UCSD-AML1 (cell line): ENCODE measurements around the gene HMG20A.
"Not testable (repeated sequence)": the region's sequence is repeated elsewhere in the genome, so short reads cannot be mapped to it uniquely, and the experiment has no call there.

ENCODE experiments used
- DNase-seq: peaks from one replicate; lab custom pipeline; 2025; ENCODE audit not compliant: unreplicated experiment; lab: John Stamatoyannopoulos, UW

HMG20A gene

GRCh38 chr15:77406846-77407245, 13.8 kb upstream of the HMG20A start:
- no peak for DNase-seq

GRCh38 chr15:77409259-77410156, 11.2 kb upstream of the HMG20A start:
- DNase-seq: no peak

- DNase-seq: not testable (repeated sequence)
Measured at GRCh38 chr15:77410157-77410500, 10.6 kb upstream of the HMG20A start.

- no peak for DNase-seq
Measured at GRCh38 chr15:77410701-77411618, 9.7 kb upstream of the HMG20A start.

GRCh38 chr15:77411619-77411976, 9.1 kb upstream of the HMG20A start:
- no peak for DNase-seq

- DNase-seq: no peak
Measured at GRCh38 chr15:77412972-77413698, 7.6 kb upstream of the HMG20A start.

GRCh38 chr15:77413699-77414349, 6.9 kb upstream of the HMG20A start:
- no peak for DNase-seq

- no peak for DNase-seq
Measured at GRCh38 chr15:77414789-77415442, 5.8 kb upstream of the HMG20A start.

- DNase-seq: no peak
Measured at GRCh38 chr15:77415450-77416147, 5.1 kb upstream of the HMG20A start.

GRCh38 chr15:77416148-77416455, 4.6 kb upstream of the HMG20A start:
- no peak for DNase-seq

- DNase-seq: no peak
Measured at GRCh38 chr15:77416954-77417353, 3.7 kb upstream of the HMG20A start.

- no peak for DNase-seq
Measured at GRCh38 chr15:77417602-77418001, 3.1 kb upstream of the HMG20A start.

GRCh38 chr15:77418391-77418965, 2.2 kb upstream of the HMG20A start:
- no peak for DNase-seq

GRCh38 chr15:77418966-77419835, 1.5 kb upstream of the HMG20A start:
- peak; percentile 63 for DNase-seq

GRCh38 chr15:77419836-77420609, 665 bp upstream of the HMG20A start, which contains the start of gene PEAK1:
PEAK1 (minus strand) TSS chr15:77420104; CDS start chr15:77181926, 238,178 bp downstream.
- DNase-seq: peak; percentile 99

GRCh38 chr15:77421370-77421700, 647 bp downstream of the HMG20A start:
- no peak for DNase-seq

GRCh38 chr15:77425104-77425503, 4.4 kb downstream of the HMG20A start:
- DNase-seq: no peak

- DNase-seq: no peak
Measured at GRCh38 chr15:77426377-77426776, 5.7 kb downstream of the HMG20A start.
